Stomach smooth muscle (tissue), 2 donors: Measurements from ENCODE around the gene ASGR2.

Source experiments
- H3K27ac ChIP-seq: one replicate; pipeline ENCODE4 v1.7.0; 2013; ENCODE audit warnings: mild to moderate bottlenecking, low read length, inconsistent platforms
- H3K27me3 ChIP-seq, 2 donors: one replicate each; pipeline ENCODE4 v1.7.0; 2013; ENCODE audit warnings: low read length in 2 of 2; ENCODE audit not compliant: insufficient read depth in 2 of 2, control insufficient read depth in 1 of 2
- H3K36me3 ChIP-seq, 2 donors: one replicate each; pipeline ENCODE4 v1.7.0; 2013; ENCODE audit warnings: low read length in 2 of 2; ENCODE audit not compliant: control insufficient read depth in 2 of 2, insufficient read depth in 2 of 2
- H3K4me1 ChIP-seq: one replicate; pipeline ENCODE4 v1.7.0; 2013; ENCODE audit warnings: low read length; ENCODE audit not compliant: control insufficient read depth, insufficient read depth
- H3K4me3 ChIP-seq, 2 donors: one replicate each; pipeline ENCODE4 v1.7.0; 2013; ENCODE audit warnings: low read length in 2 of 2
- H3K9ac ChIP-seq, 2 donors: one replicate each; pipeline ENCODE4 v1.7.0; 2013; ENCODE audit warnings: low read length in 2 of 2, mild to moderate bottlenecking in 1 of 2
- H3K9me3 ChIP-seq, 2 donors: one replicate each; pipeline ENCODE4 v1.7.0; 2013; ENCODE audit warnings: low read length in 2 of 2; ENCODE audit not compliant: control insufficient read depth in 2 of 2
- donor health status: healthy.
- donor health status: Pancreatic carcinoma.

The ASGR2 gene

DNA sequence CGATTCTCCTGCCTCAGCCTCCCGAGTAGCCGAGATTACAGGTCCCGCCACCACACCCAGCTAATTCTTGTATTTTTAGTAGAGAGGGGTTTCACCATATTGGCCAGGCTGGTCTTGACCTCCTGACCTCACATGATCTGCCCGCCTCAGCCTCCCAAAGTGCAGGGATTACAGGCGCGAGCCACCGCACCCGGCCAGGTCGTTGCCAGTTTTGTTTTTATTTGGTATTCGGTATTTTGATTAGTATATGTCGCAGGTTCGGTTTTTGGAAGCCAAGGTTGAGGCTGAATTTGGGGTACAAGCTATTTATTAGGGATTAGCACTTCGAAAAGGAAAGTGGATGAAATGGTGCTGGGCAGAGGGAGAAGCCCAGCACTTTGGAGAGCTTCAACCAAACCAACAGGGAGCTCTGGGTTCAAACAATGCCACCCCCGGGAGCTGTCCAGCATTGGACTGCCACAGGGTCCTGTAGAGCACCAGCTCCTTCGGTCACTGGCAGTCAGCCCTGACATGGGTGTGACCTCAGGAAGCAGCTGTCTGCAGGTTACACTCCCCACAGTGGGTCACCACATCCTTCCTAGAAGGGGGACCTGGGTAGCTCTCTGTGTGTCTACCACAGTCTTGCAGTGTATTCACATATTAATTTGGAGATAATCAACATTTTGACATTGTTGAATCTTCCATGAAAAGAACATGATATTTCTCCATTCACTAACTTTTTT, 33.1 kb downstream of the ASGR2 start:
- peaks cover 0 to 3% of the 10 kb centered on the region in 2 donors for H3K27me3 ChIP-seq
- H3K4me1 ChIP-seq: no peaks in the 10 kb centered on the region
- no peak overlapping the region for H3K27ac ChIP-seq
- no peak overlapping the region for H3K9ac ChIP-seq
- no peaks in the 10 kb centered on the region for H3K36me3 ChIP-seq
- no peaks in the 10 kb centered on the region for H3K9me3 ChIP-seq
- H3K4me3 ChIP-seq: no peak overlapping the region

DNA sequence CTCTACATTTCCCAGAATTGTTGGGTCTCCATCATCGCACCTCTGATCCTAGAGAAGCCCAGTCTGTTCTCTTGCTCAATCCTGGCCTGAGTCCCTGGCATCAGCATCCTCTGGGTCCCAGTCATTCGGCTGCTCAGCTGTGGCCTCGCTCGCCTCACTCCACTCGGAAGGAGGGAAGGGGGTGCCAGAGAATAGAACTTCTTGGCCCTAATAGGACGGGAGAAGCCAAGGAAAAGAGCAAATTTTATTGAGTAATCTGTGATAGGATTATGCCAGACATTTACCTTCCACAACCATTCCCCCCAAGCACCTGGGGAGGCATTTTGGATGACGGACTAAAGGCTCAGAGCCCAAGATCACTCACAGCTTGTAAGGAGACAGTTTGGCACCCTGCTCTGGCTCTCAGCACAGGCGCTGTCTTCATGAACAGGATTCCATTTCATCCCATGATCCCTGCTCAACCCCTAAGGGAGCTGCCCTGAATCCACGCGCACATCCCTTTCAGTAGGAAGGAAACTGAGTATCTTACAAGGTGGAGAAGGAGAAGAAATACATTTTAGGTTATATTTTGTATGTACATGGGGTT, 34.1 kb downstream of the ASGR2 start:
- Histone ChIP-seq H3K4me1 (no peaks in the 10 kb centered on the region), H3K36me3 (no peaks in the 10 kb centered on the region), H3K27ac (no peak overlapping the region), H3K27me3 (no peaks in the 10 kb centered on the region), H3K4me3 (peak overlapping the region in 1 of 2 donors; percentile 22), H3K9ac (no peak overlapping the region), H3K9me3 (no peaks in the 10 kb centered on the region)

DNA sequence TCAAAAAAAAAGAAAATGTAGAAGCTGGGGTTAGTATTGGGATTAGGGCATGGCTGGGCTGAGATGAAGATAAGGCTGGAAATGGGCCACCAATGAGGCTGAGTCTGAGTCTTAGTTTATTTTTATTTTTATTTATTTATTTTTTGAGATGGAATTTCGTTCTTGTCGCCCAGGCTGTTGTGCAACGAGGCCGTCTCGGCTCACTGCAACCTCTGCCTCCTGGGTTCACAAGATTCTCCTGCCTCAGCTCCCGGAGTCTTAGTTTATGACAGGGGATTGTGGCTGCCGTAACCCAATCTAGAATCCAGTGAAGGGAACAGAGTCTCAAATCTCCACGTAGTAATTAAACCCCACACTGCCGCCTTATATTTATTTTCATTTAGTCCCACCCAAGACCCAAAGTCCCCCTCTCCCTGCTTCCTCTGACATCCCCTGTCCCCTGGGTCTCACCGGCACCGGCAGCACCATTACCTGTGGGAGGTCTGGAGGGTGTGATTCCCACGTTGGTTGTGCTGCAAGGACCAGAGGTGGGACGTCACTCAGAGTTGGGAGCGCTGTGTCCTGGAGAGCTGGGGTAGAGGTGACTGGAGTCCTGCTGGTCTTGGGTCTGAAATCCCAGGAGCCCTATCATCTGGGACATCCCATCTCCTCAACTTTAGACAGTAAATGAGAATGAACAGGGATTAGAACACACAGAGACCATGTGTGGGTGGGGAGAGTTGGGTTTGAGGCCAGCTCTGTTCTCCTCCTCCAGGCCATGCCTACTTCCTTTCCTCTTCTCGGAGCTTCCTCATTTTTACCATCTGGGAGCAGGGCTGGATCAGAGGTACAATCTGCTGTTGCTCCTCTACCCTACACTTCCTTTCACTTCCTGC, 34.8 kb downstream of the ASGR2 start, which contains the start of gene CLEC10A:
Gene CLEC10A (minus strand): TSS at position 671 of the 875 bp plus-strand sequence. CDS start 1,439 bp downstream, outside the sequence.
- Histone ChIP-seq H3K27me3 (no peaks in the 10 kb centered on the region), H3K9ac (no peak within 1 kb of the TSS), H3K36me3 (no peaks in the 10 kb centered on the region), H3K9me3 (no peaks in the 10 kb centered on the region), H3K4me1 (no peaks in the 10 kb centered on the region), H3K27ac (no peak within 1 kb of the TSS), H3K4me3 (peak within 1 kb of the TSS in 1 of 2 donors; percentile 22)

DNA sequence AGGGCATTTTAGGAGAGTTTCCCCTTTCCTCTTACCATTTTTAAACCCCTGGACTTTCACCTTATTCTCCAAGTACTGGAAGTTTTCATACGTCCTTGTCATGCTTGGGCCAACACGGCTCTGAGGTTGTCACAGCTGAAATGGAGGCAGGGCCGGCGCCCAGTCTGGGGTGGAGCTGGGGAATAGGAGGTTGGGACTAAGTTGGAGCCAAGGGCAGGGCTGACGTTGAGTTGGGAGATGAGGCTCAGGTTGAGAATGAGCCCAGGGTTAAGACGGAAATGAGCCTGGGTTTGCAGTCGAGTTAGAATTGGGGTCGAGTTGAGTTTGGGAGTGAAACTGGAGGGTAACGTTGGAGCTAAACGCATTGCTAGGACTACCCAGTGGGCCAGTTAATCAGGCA, 35.9 kb downstream of the ASGR2 start:
- no peak overlapping the region for H3K27ac ChIP-seq
- H3K27me3 ChIP-seq: no peaks in the 10 kb centered on the region
- H3K9me3 ChIP-seq: no peaks in the 10 kb centered on the region
- no peak overlapping the region for H3K9ac ChIP-seq
- H3K36me3 ChIP-seq: no peaks in the 10 kb centered on the region
- peak overlapping the region in 1 of 2 donors; percentile 8 for H3K4me3 ChIP-seq
- H3K4me1 ChIP-seq: no peaks in the 10 kb centered on the region

DNA sequence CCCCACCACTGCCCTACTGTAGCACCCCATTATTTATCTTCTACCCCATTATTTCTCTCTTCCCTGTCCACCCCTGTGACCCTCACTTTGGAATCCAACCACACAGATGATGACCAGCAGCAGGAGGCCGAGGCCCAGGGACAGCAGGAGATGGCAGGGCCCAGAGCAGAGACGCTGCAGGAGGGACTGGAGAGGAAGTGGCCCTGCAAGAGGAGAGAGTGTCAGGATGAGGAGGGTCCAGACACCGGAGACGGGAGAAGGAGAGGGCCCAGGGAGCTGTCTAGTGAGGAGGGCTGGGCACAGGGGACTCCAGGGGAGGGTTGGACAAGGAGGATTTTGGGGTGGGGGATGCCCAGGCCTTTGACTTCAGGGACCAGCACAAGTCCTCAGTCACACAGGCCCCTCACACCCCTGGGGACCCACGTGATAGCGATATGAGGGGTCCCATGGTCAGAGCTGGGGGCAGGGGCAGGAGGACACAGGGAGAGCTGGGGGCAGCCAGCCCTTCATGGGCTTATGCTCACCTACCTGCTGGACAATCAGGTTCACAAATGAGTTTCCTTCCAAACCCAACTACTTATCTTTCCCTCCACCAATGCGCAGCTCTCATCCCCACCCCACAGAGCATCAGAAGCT, 36.6 kb downstream of the ASGR2 start:
- no peak overlapping the region for H3K4me3 ChIP-seq
- no peak overlapping the region for H3K27ac ChIP-seq
- no peaks in the 10 kb centered on the region for H3K36me3 ChIP-seq
- H3K4me1 ChIP-seq: no peaks in the 10 kb centered on the region
- no peaks in the 10 kb centered on the region for H3K27me3 ChIP-seq
- H3K9me3 ChIP-seq: no peaks in the 10 kb centered on the region
- no peak overlapping the region for H3K9ac ChIP-seq

DNA sequence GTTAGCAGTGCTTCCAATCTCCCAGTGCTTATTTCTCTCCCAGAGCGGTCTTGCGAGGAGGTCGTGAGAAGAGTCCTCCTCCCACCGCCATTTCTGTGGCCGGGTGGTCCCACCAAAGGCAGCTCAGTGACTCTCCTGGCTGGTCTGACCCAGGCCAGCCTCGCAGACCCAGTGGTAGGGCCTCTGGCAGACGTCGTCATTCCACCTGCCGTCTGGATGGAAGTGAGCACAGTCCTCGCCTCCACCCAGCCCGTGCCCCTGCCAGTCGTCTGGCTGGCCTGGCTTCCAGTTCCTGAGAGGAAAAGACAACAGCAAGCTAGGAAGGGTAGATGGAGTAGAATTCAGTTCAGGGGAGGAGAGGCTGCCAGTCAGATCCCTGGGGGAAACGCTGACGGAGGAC, 39.7 kb downstream of the ASGR2 start:
- no peak overlapping the region for H3K4me3 ChIP-seq

DNA sequence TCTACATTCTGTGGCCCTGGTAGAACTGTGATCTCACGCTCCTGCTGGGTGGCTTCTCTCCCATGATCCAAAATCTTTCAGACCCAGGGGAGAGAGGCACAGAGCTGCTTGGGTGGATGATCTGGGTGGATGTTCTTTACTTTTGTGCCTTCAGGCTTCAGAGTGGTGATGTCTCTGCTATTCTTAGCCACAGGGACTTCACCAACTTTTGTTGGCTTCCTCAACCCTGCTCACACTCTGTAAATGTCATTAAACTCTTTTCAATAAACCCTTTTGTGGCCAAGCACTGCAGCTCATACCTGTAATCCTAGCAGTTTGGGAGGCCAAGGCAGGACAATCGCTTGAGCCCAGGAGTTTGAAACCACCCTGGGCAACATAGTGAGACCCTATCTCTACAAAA, 42.2 kb downstream of the ASGR2 start:
- Histone ChIP-seq H3K27me3 (peaks cover 0 to 5% of the 10 kb centered on the region in 2 donors), H3K4me3 (no peak overlapping the region), H3K9me3 (peaks cover 6 to 8% of the 10 kb centered on the region in 2 donors), H3K9ac (no peak overlapping the region), H3K27ac (no peak overlapping the region), H3K4me1 (no peaks in the 10 kb centered on the region), H3K36me3 (no peaks in the 10 kb centered on the region)

More for the DNA sequence above, 39.7 kb downstream of the ASGR2 start:
- Histone ChIP-seq H3K27me3 (peaks cover 0 to 2% of the 10 kb centered on the region in 2 donors), H3K36me3 (no peaks in the 10 kb centered on the region), H3K27ac (no peak overlapping the region), H3K9ac (no peak overlapping the region), H3K9me3 (no peaks in the 10 kb centered on the region), H3K4me1 (no peaks in the 10 kb centered on the region)

DNA sequence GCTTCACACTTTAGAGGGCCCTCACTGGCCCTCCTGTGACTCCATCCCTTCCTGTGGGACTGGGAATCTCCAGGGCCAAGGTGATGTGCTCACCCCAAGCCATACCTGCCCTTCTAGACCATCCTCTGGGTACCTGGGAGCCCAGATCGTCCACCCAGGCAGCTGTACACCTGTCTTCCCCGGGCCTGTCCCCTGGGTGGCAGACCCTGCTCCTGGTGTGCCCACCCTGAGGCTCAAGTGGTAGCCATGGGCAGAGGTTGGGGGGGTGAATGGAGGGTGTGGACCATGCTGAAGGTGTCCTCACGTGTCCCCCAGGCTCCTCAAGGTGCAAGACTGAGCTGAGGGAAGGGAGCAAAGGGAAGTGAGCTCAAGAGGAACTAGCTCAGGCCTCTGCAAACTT, 43.9 kb downstream of the ASGR2 start:
- H3K27ac ChIP-seq: no peak overlapping the region
- peaks cover 6 to 8% of the 10 kb centered on the region in 2 donors for H3K9me3 ChIP-seq
- peaks cover 0 to 6% of the 10 kb centered on the region in 2 donors for H3K27me3 ChIP-seq
- H3K4me3 ChIP-seq: no peak overlapping the region
- no peaks in the 10 kb centered on the region for H3K36me3 ChIP-seq
- no peak overlapping the region for H3K9ac ChIP-seq
- no peaks in the 10 kb centered on the region for H3K4me1 ChIP-seq

DNA sequence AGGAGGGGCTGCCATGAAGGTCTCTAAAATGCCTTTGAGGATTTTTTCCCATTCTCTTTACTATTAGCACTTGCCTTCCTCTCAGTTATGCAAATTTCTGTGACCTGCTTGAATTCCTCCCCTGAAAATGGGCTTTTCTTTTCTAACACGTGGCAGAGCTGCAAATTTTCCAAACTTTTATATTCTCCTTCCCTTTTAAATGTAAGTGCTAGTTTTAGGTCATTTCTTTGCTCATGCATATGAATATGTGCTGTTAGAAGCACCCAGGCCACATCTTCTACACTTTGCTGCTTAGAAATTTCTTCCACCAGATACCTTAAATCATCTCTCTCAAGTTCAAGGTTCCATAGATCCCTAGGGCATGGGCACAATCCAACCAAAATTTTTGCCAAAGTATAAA, 46.4 kb downstream of the ASGR2 start:
- Histone ChIP-seq H3K36me3 (no peaks in the 10 kb centered on the region), H3K4me1 (no peaks in the 10 kb centered on the region), H3K27me3 (peaks cover 0 to 11% of the 10 kb centered on the region in 2 donors), H3K9me3 (peaks cover 6 to 8% of the 10 kb centered on the region in 2 donors), H3K4me3 (no peak overlapping the region), H3K27ac (no peak overlapping the region), H3K9ac (no peak overlapping the region)

DNA sequence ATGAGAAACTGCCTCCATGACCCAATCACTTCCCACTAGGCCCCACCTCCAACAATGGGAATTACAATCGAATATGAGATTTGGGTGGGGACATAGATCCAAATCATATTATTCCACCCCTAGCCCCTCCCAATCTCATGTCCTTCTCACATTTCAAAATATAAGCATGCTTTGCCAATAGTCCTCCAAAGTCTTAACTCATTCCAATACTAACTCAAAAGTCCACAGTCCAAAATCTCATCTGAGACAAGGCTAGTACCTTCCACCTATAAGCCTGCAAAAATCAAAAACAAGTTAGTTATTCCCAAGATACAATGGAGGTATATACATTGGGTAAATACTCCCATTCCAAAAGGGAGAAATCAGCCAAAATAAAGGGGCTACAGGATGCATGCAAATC, 47.4 kb downstream of the ASGR2 start:
- no peak overlapping the region for H3K9ac ChIP-seq
- peaks cover 6 to 8% of the 10 kb centered on the region in 2 donors for H3K9me3 ChIP-seq
- H3K36me3 ChIP-seq: no peaks in the 10 kb centered on the region
- H3K27me3 ChIP-seq: peaks cover 0 to 11% of the 10 kb centered on the region in 2 donors
- H3K4me1 ChIP-seq: no peaks in the 10 kb centered on the region
- H3K4me3 ChIP-seq: no peak overlapping the region
- H3K27ac ChIP-seq: no peak overlapping the region
